HepG2 (cell line): ENCODE results near the gene MEA1. TPM values are rescaled to one million over a fixed set of nuclear protein-coding genes. Genes with fewer than 3 reads are reported as not detected.

Source experiments
- CTCF ChIP-seq: sonication (generic); formaldehyde crosslinking; IDR thresholded peaks from 2 replicates; pipeline ENCODE4 v1.5.0; 2020; ENCODE audit warnings: mild to moderate bottlenecking, missing genetic modification reagents, moderate library complexity
- ELF4 ChIP-seq: sonication (generic); formaldehyde crosslinking; IDR thresholded peaks from 2 replicates; pipeline ENCODE4 v1.5.0; 2020; ENCODE audit warnings: missing genetic modification reagents, mild to moderate bottlenecking, moderate library complexity, borderline replicate concordance
- ELK4 ChIP-seq: sonication (generic); formaldehyde crosslinking; IDR thresholded peaks from 2 replicates; pipeline ENCODE4 v1.9.0; 2021; ENCODE audit warnings: missing genetic modification reagents, borderline replicate concordance
- ETS1 ChIP-seq: sonication (generic); formaldehyde crosslinking; IDR thresholded peaks from 2 replicates; pipeline ENCODE4 v1.4.0; 2020; ENCODE audit warnings: missing genetic modification reagents
- FOXJ3 ChIP-seq: sonication (generic); formaldehyde crosslinking; IDR thresholded peaks from 2 replicates; pipeline ENCODE4 v1.4.0; 2020; ENCODE audit warnings: missing genetic modification reagents, mild to moderate bottlenecking, borderline replicate concordance
- HES4 ChIP-seq: sonication (generic); formaldehyde crosslinking; IDR thresholded peaks from 2 replicates; pipeline ENCODE4 v1.9.0; 2021; ENCODE audit warnings: mild to moderate bottlenecking, missing genetic modification reagents, borderline replicate concordance
- HMGXB4 ChIP-seq, 2 experiments: sonication (generic) in 1 of 2; formaldehyde crosslinking in 1 of 2; IDR thresholded peaks; 2 replicates each; pipeline versions ENCODE4 v1.4.0 to v1.6.1; 2018 to 2020; ENCODE audit warnings: missing genetic modification reagents in 2 of 2, borderline replicate concordance in 1 of 2, low read depth in 1 of 2, mild to moderate bottlenecking in 1 of 2, missing biosample characterization in 1 of 2
- IKZF4 ChIP-seq: sonication (generic); formaldehyde crosslinking; IDR thresholded peaks from 2 replicates; pipeline ENCODE4 v1.5.1; 2020; ENCODE audit warnings: borderline replicate concordance, mild to moderate bottlenecking, low read depth, missing genetic modification reagents; ENCODE audit errors: not compliant biosample characterization
- KDM1A ChIP-seq: IDR thresholded peaks from 2 replicates; pipeline ENCODE4 v1.6.1; 2016; ENCODE audit warnings: missing compliant biosample characterization
- KDM5B ChIP-seq: sonication (generic); formaldehyde crosslinking; IDR thresholded peaks from 2 replicates; pipeline ENCODE4 v1.4.0; 2020; ENCODE audit warnings: missing genetic modification reagents, mild to moderate bottlenecking, borderline replicate concordance
- KDM6A ChIP-seq: IDR thresholded peaks from 2 replicates; pipeline ENCODE4 v1.6.1; 2016; ENCODE audit warnings: low read depth
- NBN ChIP-seq: fragments of 450-650 bp; conservative IDR thresholded peaks from 2 replicates; pipeline ENCODE4 v1.6.1; 2017
- NFIB ChIP-seq: sonication (generic); formaldehyde crosslinking; IDR thresholded peaks from 2 replicates; pipeline ENCODE4 v1.9.0; 2021; ENCODE audit warnings: missing genetic modification reagents, mild to moderate bottlenecking, borderline replicate concordance
- SMC3 ChIP-seq: IDR thresholded peaks from 2 replicates; pipeline ENCODE4 v1.6.1; 2011; ENCODE audit warnings: low read length, improper control_type of control experiment
- STAG1 ChIP-seq: sonication (generic); formaldehyde crosslinking; IDR thresholded peaks from 2 replicates; pipeline ENCODE4 v1.4.0; 2020; ENCODE audit warnings: missing genetic modification reagents
- STAT5B ChIP-seq: sonication (generic); formaldehyde crosslinking; IDR thresholded peaks from 2 replicates; pipeline ENCODE4 v1.4.0; 2020; ENCODE audit warnings: missing genetic modification reagents
- TAF15 ChIP-seq: fragments of 200-400 bp; formaldehyde crosslinking; IDR thresholded peaks from one replicate; pipeline ENCODE4 v1.6.1; 2018; ENCODE audit warnings: mild to moderate bottlenecking, low read depth, low read length; ENCODE audit not compliant: poor library complexity, severe bottlenecking
- THAP7 ChIP-seq: sonication (generic); formaldehyde crosslinking; IDR thresholded peaks from 2 replicates; pipeline ENCODE4 v1.8.1; 2023; ENCODE audit warnings: mild to moderate bottlenecking, missing genetic modification reagents
- THYN1 ChIP-seq: sonication (generic); formaldehyde crosslinking; IDR thresholded peaks from 2 replicates; pipeline ENCODE4 v1.8.1; 2023; ENCODE audit warnings: low read depth, mild to moderate bottlenecking, moderate library complexity, missing genetic modification reagents, borderline replicate concordance
- ZBTB20 ChIP-seq: sonication (generic); formaldehyde crosslinking; IDR thresholded peaks from 2 replicates; pipeline ENCODE4 v1.8.1; 2023; ENCODE audit warnings: missing genetic modification reagents, low read depth, mild to moderate bottlenecking, borderline replicate concordance
- ZBTB21 ChIP-seq: sonication (generic); formaldehyde crosslinking; IDR thresholded peaks from 2 replicates; pipeline ENCODE4 v1.4.0; 2020; ENCODE audit warnings: missing genetic modification reagents
- ZFX ChIP-seq: sonication (generic); formaldehyde crosslinking; IDR thresholded peaks from 2 replicates; pipeline ENCODE4 v1.4.0; 2020; ENCODE audit warnings: mild to moderate bottlenecking, low read depth, missing genetic modification reagents, moderate library complexity
- ZNF558 ChIP-seq: sonication (generic); formaldehyde crosslinking; IDR thresholded peaks from 2 replicates; pipeline ENCODE4 v1.9.0; 2022; ENCODE audit warnings: mild to moderate bottlenecking, missing genetic modification reagents, borderline replicate concordance
- polyA plus RNA-seq, 8 experiments: library from polyadenylated mRNA; depleted of rRNA in 3 of 8; stranded (reverse) in 7 of 8; unstranded in 1 of 8; fragments of >200 nt; fragmentation: Illumina TruSeq in 4 of 8; extraction: Trizol in 4 of 8; gene quantifications; 2 replicates each; pipeline versions ENCODE4 v1.2.1 to v1.2.3, GENCODE V29; 2011 to 2016; ENCODE audit warnings: low read depth in 4 of 8, missing spikeins in 1 of 8, mixed read lengths in 1 of 8; ENCODE audit not compliant: insufficient read depth in 1 of 8
- total RNA-seq, 5 experiments: library from RNA; depleted of rRNA; stranded (reverse); fragments of >200 nt; fragmentation: Illumina TruSeq; extraction: Trizol; gene quantifications; 2 replicates each; pipeline ENCODE4 v1.2.3, GENCODE V29; 2016; ENCODE audit warnings: low read depth in 1 of 5

The MEA1 gene
- total and polyA plus RNA-seq, 2 of the 13 experiments (the other 11 are each of a cell fraction or from before 2014, with no cell fraction given) = 75.6 to 86.2 TPM

- TF ChIP-seq FOXJ3 (CRISPR knock-in tag) = no peak
- no peak for TF ChIP-seq STAT5B (CRISPR knock-in tag)
- peak; percentile 72 for TF ChIP-seq CTCF (CRISPR knock-in tag)
- no peak for TF ChIP-seq KDM1A (CRISPR knock-in tag)
- TF ChIP-seq NBN = no peak
- TF ChIP-seq SMC3 = peak; percentile 73
- TF ChIP-seq ELF4 (CRISPR knock-in tag) = no peak
- TF ChIP-seq ZBTB20 (CRISPR knock-in tag) = no peak
- 0 out of 2 replicates have a peak, but pooled peaks have one; percentile 38 for TF ChIP-seq HES4 (CRISPR knock-in tag)
- no peak for TF ChIP-seq ZNF558 (CRISPR knock-in tag)
- TF ChIP-seq KDM5B (CRISPR knock-in tag) = no peak
- TF ChIP-seq STAG1 = peak; percentile 77
- no peak for TF ChIP-seq KDM6A
- TF ChIP-seq ZBTB21 (CRISPR knock-in tag) = no peak
- TF ChIP-seq ETS1 (CRISPR knock-in tag) = no peak
- TF ChIP-seq THAP7 (CRISPR knock-in tag) = no peak
- peak in 1 of 2 experiments; percentile 52; a peak in 1 of 4 replicates for TF ChIP-seq HMGXB4 (CRISPR knock-in tag; IDR thresholded peaks at IDR 0.05; ENCODE audit: borderline replicate concordance in 1 of 2, low read depth in 1 of 2)
- peak; percentile 64 for TF ChIP-seq ZFX
- no peak for TF ChIP-seq THYN1 (CRISPR knock-in tag)
- TF ChIP-seq NFIB (CRISPR knock-in tag) = no peak
- no peak for TF ChIP-seq ELK4 (CRISPR knock-in tag)
- TF ChIP-seq IKZF4 = no peak
- TF ChIP-seq TAF15 = no peak
Measured at GRCh38 chr6:42963855-42964605, 49.7 kb downstream of the MEA1 start (continued).
